ENCODE results near the gene COPS9.

Gene COPS9

GRCh38 chr2:240132651-240132980, 3.5 kb downstream of the COPS9 start:
- no peak for DNase-seq

GRCh38 chr2:240131941-240132650, 4.0 kb downstream of the COPS9 start:
- no peak for DNase-seq

- no peak for DNase-seq
These were observed 4.8 kb downstream of the COPS9 start for GRCh38 chr2:240131296-240131695.

GRCh38 chr2:240130393-240131195, 5.5 kb downstream of the COPS9 start:
- no peak for DNase-seq

- no peak for DNase-seq
These were observed 6.2 kb downstream of the COPS9 start for GRCh38 chr2:240129731-240130392.

- no peak for DNase-seq
These were observed 6.8 kb downstream of the COPS9 start for GRCh38 chr2:240129311-240129710.

GRCh38 chr2:240128608-240129145, 7.4 kb downstream of the COPS9 start:
- DNase-seq = no peak

GRCh38 chr2:240127911-240128607, 8.0 kb downstream of the COPS9 start:
- DNase-seq = no peak

- no peak for DNase-seq
These were observed 8.8 kb downstream of the COPS9 start for GRCh38 chr2:240127191-240127750.

GRCh38 chr2:240126731-240127130, 9.4 kb downstream of the COPS9 start:
- DNase-seq = no peak

GRCh38 chr2:240125742-240126141, 10.4 kb downstream of the COPS9 start:
- no peak for DNase-seq

- DNase-seq = no peak
These were observed 11.5 kb downstream of the COPS9 start for GRCh38 chr2:240124651-240125030.

GRCh38 chr2:240123821-240124650, 12.1 kb downstream of the COPS9 start:
- DNase-seq = no peak

- DNase-seq = no peak
These were observed 14.4 kb downstream of the COPS9 start for GRCh38 chr2:240121675-240122074.

GRCh38 chr2:240121190-240121589, 14.9 kb downstream of the COPS9 start:
- DNase-seq = no peak

- no peak for DNase-seq
These were observed 21.9 kb downstream of the COPS9 start for GRCh38 chr2:240114233-240114632.

- no peak for DNase-seq
These were observed 23.0 kb downstream of the COPS9 start for GRCh38 chr2:240112914-240113690.

GRCh38 chr2:240111253-240111652, 24.9 kb downstream of the COPS9 start:
- peak; percentile 7 for DNase-seq

GRCh38 chr2:240109386-240109785, 26.7 kb downstream of the COPS9 start:
- DNase-seq = no peak

- DNase-seq = no peak
These were observed 28.7 kb downstream of the COPS9 start for GRCh38 chr2:240107477-240107796.
